ENCODE data around the gene KLHDC7B.

The KLHDC7B gene

DNA sequence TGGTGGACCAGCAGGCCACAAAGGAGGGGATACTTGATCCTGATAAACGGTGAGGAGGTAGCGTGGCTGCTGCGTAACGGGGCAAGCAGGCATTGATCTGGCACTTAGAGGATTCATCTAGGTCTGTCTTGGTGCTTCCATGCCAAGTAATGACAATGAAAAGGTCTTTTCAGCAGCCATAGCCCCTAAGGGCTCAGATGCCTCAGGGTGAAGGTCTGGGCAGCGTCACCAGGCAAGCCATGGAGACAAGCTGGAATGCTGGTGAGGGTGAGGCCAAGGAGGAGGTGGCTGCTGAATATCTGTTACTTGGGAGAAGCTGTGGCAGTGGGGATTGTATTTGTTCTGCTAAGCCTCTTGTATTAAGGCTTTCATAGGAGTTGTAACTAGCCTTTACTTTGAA lies 41.7 kb downstream of the KLHDC7B start:
- no peaks in the 10 kb centered on the region for H3F3A ChIP-seq (ENCODE audit: control insufficient read depth, insufficient read depth)
- no peaks in the 10 kb centered on the region for H3K9me2 ChIP-seq (replicated peaks; ENCODE audit: control insufficient read depth, low read length)
- H3K4me3 ChIP-seq (ENCODE audit: low read length) = no peak overlapping the region
- H3K36me3 ChIP-seq (ENCODE audit: control insufficient read depth, low read length) = peaks cover 4% of the 10 kb centered on the region
- no peaks in the 10 kb centered on the region for H4K20me1 ChIP-seq (ENCODE audit: control insufficient read depth, insufficient read depth, low read depth, low read length)
- H3K27me3 ChIP-seq (ENCODE audit: control insufficient read depth, low read length) = no peaks in the 10 kb centered on the region
- peaks cover 6% of the 10 kb centered on the region for H3K4me1 ChIP-seq (ENCODE audit: control insufficient read depth, low read length)
- H3K79me2 ChIP-seq (ENCODE audit: control insufficient read depth, low read length) = peaks cover 9% of the 10 kb centered on the region
- H3K27ac ChIP-seq (ENCODE audit: low read depth, low read length) = no peak overlapping the region
- H3K9me3 ChIP-seq (ENCODE audit: control insufficient read depth, insufficient read depth, low read length) = no peaks in the 10 kb centered on the region
- no peak overlapping the region for H3K4me2 ChIP-seq (ENCODE audit: low read length)
- TF ChIP-seq, protein P1, sequence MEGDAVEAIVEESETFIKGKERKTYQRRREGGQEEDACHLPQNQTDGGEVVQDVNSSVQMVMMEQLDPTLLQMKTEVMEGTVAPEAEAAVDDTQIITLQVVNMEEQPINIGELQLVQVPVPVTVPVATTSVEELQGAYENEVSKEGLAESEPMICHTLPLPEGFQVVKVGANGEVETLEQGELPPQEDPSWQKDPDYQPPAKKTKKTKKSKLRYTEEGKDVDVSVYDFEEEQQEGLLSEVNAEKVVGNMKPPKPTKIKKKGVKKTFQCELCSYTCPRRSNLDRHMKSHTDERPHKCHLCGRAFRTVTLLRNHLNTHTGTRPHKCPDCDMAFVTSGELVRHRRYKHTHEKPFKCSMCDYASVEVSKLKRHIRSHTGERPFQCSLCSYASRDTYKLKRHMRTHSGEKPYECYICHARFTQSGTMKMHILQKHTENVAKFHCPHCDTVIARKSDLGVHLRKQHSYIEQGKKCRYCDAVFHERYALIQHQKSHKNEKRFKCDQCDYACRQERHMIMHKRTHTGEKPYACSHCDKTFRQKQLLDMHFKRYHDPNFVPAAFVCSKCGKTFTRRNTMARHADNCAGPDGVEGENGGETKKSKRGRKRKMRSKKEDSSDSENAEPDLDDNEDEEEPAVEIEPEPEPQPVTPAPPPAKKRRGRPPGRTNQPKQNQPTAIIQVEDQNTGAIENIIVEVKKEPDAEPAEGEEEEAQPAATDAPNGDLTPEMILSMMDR (IDR thresholded peaks at IDR 0.05; ENCODE audit: low read depth, low read length, poor library complexity, severe bottlenecking) = no peak
- no peak for TF ChIP-seq EZH2phosphoT487 (IDR thresholded peaks at IDR 0.05; ENCODE audit: borderline replicate concordance, low read length)

DNA sequence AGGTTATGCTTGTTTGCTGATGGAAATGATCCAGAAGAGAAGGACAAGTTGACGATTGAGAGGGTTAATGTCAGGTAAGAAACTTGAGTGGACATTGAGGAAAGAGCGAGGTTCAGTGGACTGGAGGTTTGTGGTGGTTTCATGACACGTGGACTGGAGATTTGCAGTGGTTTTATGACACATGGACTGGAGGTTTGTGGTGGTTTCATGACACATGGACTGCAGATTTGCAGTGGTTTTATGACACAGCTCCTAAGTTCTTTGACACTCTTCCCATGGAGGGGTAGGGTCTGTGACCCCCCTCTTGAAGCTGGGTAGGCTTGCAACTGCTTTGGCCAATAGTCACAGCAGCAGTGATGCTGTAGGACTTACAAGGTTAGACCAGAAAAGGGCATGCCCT lies 49.5 kb downstream of the KLHDC7B start:
- H3K9me3 ChIP-seq (ENCODE audit: control insufficient read depth, insufficient read depth, low read length) = no peaks in the 10 kb centered on the region
- H3K27ac ChIP-seq (ENCODE audit: low read depth, low read length) = no peak overlapping the region
- no peaks in the 10 kb centered on the region for H4K20me1 ChIP-seq (ENCODE audit: control insufficient read depth, insufficient read depth, low read depth, low read length)
- no peaks in the 10 kb centered on the region for H3F3A ChIP-seq (ENCODE audit: control insufficient read depth, insufficient read depth)
- H3K79me2 ChIP-seq (ENCODE audit: control insufficient read depth, low read length) = no peaks in the 10 kb centered on the region
- H3K27me3 ChIP-seq (ENCODE audit: control insufficient read depth, low read length) = peaks cover 5% of the 10 kb centered on the region
- H3K36me3 ChIP-seq (ENCODE audit: control insufficient read depth, low read length) = no peaks in the 10 kb centered on the region
- H3K9me2 ChIP-seq (replicated peaks; ENCODE audit: control insufficient read depth, low read length) = no peaks in the 10 kb centered on the region
- no peak overlapping the region for H3K4me2 ChIP-seq (ENCODE audit: low read length)
- H3K4me3 ChIP-seq (ENCODE audit: low read length) = no peak overlapping the region
- H3K4me1 ChIP-seq (ENCODE audit: control insufficient read depth, low read length) = no peaks in the 10 kb centered on the region
- TF ChIP-seq EZH2phosphoT487 (IDR thresholded peaks at IDR 0.05; ENCODE audit: borderline replicate concordance, low read length) = no peak
- TF ChIP-seq, protein P1 (IDR thresholded peaks at IDR 0.05; ENCODE audit: low read depth, low read length, poor library complexity, severe bottlenecking) = no peak

DNA sequence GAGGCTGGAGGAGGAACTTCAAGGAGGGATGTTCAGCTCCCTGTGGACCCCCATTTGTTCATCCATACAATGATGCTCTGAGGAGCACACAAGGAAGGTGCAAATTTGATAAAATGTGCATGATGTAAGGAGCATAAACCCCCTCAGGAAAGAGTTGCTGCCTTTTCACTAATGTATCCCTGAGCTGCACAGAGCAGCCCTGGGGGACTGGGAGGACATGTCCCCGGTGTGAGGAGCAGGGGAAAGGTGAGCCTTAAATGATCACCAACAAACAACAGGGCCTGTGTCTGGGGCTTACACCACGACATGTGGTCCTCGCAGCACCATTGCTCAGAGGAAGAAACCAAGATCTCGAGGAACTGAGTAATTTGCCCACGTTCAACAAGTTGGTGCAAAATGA lies 51.4 kb downstream of the KLHDC7B start:
- no peaks in the 10 kb centered on the region for H3K9me2 ChIP-seq (replicated peaks; ENCODE audit: control insufficient read depth, low read length)
- H3K27ac ChIP-seq (ENCODE audit: low read depth, low read length) = no peak overlapping the region
- H3K4me2 ChIP-seq (ENCODE audit: low read length) = no peak overlapping the region
- H3K79me2 ChIP-seq (ENCODE audit: control insufficient read depth, low read length) = no peaks in the 10 kb centered on the region
- TF ChIP-seq, protein P1 (IDR thresholded peaks at IDR 0.05; ENCODE audit: low read depth, low read length, poor library complexity, severe bottlenecking) = no peak
- 0 out of 2 replicates have a peak, but pooled peaks cover 4% of the 10 kb centered on the region for H3F3A ChIP-seq (ENCODE audit: control insufficient read depth, insufficient read depth)
- no peaks in the 10 kb centered on the region for H3K36me3 ChIP-seq (ENCODE audit: control insufficient read depth, low read length)
- H3K9me3 ChIP-seq (ENCODE audit: control insufficient read depth, insufficient read depth, low read length) = no peaks in the 10 kb centered on the region
- H3K4me1 ChIP-seq (ENCODE audit: control insufficient read depth, low read length) = no peaks in the 10 kb centered on the region
- H3K27me3 ChIP-seq (ENCODE audit: control insufficient read depth, low read length) = peaks cover 17% of the 10 kb centered on the region
- no peak overlapping the region for H3K4me3 ChIP-seq (ENCODE audit: low read length)
- H4K20me1 ChIP-seq (ENCODE audit: control insufficient read depth, insufficient read depth, low read depth, low read length) = no peaks in the 10 kb centered on the region

Measured in DOHH2 (cell line).